Mucosa of descending colon (tissue), 3 donors: ENCODE results near the gene ADCY10. TPM values are rescaled to one million over a fixed set of nuclear protein-coding genes. Genes with fewer than 3 reads are reported as not detected.
"Not testable (repeated sequence)": the region's sequence is repeated elsewhere in the genome, so short reads cannot be mapped to it uniquely, and the experiment has no call there.

Experiments
- ATAC-seq: fragments of 200-7000 bp; cut with Tn5 transposase; one replicate; pipeline ENCODE4 v1.9.1; 2020; ENCODE audit warnings: mild to moderate bottlenecking, moderate library complexity
- DNase-seq, 3 donors: peaks; one replicate each; pipeline ENCODE4 v3.0.0-alpha.2; 2020
- H3K36me3 ChIP-seq: fragments of 200-600 bp; one replicate; pipeline ENCODE4 v1.8.0; 2021; ENCODE audit warnings: low read depth, mild to moderate bottlenecking
- H3K4me1 ChIP-seq: fragments of 200-600 bp; one replicate; pipeline ENCODE4 v1.8.0; 2021; ENCODE audit warnings: low read depth, mild to moderate bottlenecking
- H3K4me3 ChIP-seq: fragments of 200-600 bp; one replicate; pipeline ENCODE4 v1.8.0; 2021; ENCODE audit warnings: mild to moderate bottlenecking
- H3K9me3 ChIP-seq: fragments of 200-600 bp; one replicate; pipeline ENCODE4 v1.8.0; 2021; ENCODE audit warnings: mild to moderate bottlenecking
- intact Hi-C, 2 donors: fragments of 100-400 bp; cut with DNase I in 1 of 2; cut with micrococcal nuclease in 1 of 2; formaldehyde crosslinking; loops; one replicate each; pipeline versions ENCODE4 v1.11.0 to v1.11.1; 2022; cut with DNase I, micrococcal nuclease
- total RNA-seq, 3 donors: library from RNA; stranded (reverse); fragmentation: NEBNext Ultra II Directional in 2 of 3; extraction: Animal tissue kit (Norgen Biotek cat#: 25700) in 2 of 3; gene quantifications; one replicate each; pipeline versions ENCODE4 v1.2.1 to v1.2.4, GENCODE V29; 2021 to 2023
- TF ChIP-seq, protein P1 (sequence below): fragments of 200-600 bp; IDR thresholded peaks from one replicate; pipeline ENCODE4 v1.8.0; 2022; ENCODE audit warnings: antibody characterized with exemption, mild to moderate bottlenecking
- donor health status: DM: no; HTN: no; CAD: no; lungs with moderate emphysema.
- donor health status: DM: no; HTN: no; CAD: no.
- donor health status: DM: no; HTN: yes; CAD: no.

The ADCY10 gene
- total RNA-seq, 3 donors from 2014 or later = 0.07 to 0.49 (median 0.28) TPM

DNA sequence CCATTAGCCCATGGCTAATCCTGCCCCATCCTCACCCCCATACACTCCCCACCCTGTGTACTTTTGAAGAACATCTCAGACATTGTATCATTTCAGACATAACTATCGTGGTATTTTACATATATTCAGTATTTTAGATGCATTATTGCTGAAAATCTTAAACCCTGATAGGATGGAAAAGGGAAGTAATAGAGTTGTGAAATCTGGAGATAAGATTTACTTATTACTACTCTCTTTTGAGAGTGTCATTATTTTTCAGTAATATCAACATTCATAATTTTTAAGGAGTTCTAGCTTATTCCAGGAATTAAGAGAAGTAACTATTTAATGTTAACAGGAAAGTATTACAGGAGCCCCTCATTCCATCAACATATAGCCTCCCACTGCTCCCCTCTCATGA lies 34.4 kb downstream of the ADCY10 start:
- H3K36me3 ChIP-seq = no peaks in the 10 kb centered on the region
- ATAC-seq (no peak), DNase-seq (no peak)
- no peaks in the 10 kb centered on the region for H3K4me1 ChIP-seq
- no peaks in the 10 kb centered on the region for H3K9me3 ChIP-seq
- H3K4me3 ChIP-seq = no peak overlapping the region
- intact Hi-C loops = no loop called here
- TF ChIP-seq, protein P1, sequence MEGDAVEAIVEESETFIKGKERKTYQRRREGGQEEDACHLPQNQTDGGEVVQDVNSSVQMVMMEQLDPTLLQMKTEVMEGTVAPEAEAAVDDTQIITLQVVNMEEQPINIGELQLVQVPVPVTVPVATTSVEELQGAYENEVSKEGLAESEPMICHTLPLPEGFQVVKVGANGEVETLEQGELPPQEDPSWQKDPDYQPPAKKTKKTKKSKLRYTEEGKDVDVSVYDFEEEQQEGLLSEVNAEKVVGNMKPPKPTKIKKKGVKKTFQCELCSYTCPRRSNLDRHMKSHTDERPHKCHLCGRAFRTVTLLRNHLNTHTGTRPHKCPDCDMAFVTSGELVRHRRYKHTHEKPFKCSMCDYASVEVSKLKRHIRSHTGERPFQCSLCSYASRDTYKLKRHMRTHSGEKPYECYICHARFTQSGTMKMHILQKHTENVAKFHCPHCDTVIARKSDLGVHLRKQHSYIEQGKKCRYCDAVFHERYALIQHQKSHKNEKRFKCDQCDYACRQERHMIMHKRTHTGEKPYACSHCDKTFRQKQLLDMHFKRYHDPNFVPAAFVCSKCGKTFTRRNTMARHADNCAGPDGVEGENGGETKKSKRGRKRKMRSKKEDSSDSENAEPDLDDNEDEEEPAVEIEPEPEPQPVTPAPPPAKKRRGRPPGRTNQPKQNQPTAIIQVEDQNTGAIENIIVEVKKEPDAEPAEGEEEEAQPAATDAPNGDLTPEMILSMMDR = no peak

GRCh38 chr1:167878372-167879160 lies 35.4 kb downstream of the ADCY10 start:
- H3K9me3 ChIP-seq = no peaks in the 10 kb centered on the region
- intact Hi-C loops = no loop called here

DNA sequence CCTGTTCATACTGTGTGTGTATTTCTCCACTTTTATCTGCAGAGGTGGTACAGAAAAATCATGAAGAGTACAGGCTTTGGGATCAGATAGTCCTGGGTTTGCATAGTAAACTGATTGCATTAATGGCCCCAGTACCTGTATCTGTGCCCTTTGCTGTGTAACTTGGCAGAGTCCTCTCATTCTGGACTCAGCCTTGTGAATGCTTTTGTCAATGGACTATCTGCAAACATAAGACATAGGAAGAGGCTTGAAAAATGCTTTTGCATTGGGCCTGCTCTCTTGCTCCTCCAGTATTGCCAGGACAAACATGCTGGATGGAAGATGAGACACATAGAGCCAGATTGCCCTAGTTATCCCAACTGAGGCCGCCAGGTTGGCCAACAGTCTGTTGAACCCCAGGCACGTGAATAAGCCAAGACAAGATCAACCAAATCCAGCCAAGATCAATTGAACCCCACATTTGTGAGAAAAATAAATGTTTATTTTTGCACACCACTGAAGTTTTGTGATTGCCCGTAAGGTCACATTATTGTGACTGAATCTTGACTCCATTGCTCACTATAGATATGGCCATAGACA lies 37.2 kb downstream of the ADCY10 start:
- no peaks in the 10 kb centered on the region for H3K9me3 ChIP-seq
- TF ChIP-seq, protein P1 = no peak
- ATAC-seq = no peak
- no peaks in the 10 kb centered on the region for H3K36me3 ChIP-seq
- H3K4me3 ChIP-seq = no peak overlapping the region
- intact Hi-C loops = no loop called here
- H3K4me1 ChIP-seq = no peaks in the 10 kb centered on the region
- no peak for DNase-seq

More at GRCh38 chr1:167878372-167879160, 35.4 kb downstream of the ADCY10 start:
- no peak for DNase-seq
- TF ChIP-seq, protein P1 = no peak
- no peaks in the 10 kb centered on the region for H3K4me1 ChIP-seq
- no peak for ATAC-seq
- H3K4me3 ChIP-seq = no peak overlapping the region
- no peaks in the 10 kb centered on the region for H3K36me3 ChIP-seq

GRCh38 chr1:167871331-167871730 lies 42.6 kb downstream of the ADCY10 start:
- Histone ChIP-seq H3K4me3 (no peak overlapping the region), H3K9me3 (no peaks in the 10 kb centered on the region), H3K36me3 (no peaks in the 10 kb centered on the region), H3K4me1 (no peaks in the 10 kb centered on the region)
- intact Hi-C loops = no loop called here
- DNase-seq (no peak), ATAC-seq (no peak)
- TF ChIP-seq, protein P1 = no peak

GRCh38 chr1:167869157-167870001 lies 44.6 kb downstream of the ADCY10 start:
- H3K4me1 ChIP-seq, H3K36me3 ChIP-seq, H3K4me3 ChIP-seq, DNase-seq, intact Hi-C loops, ATAC-seq, H3K9me3 ChIP-seq: not testable (repeated sequence)

GRCh38 chr1:167866739-167867414 lies 47.1 kb downstream of the ADCY10 start:
- H3K4me1 ChIP-seq, H3K9me3 ChIP-seq, H3K4me3 ChIP-seq, ATAC-seq, DNase-seq, H3K36me3 ChIP-seq, intact Hi-C loops: not testable (repeated sequence)

DNA sequence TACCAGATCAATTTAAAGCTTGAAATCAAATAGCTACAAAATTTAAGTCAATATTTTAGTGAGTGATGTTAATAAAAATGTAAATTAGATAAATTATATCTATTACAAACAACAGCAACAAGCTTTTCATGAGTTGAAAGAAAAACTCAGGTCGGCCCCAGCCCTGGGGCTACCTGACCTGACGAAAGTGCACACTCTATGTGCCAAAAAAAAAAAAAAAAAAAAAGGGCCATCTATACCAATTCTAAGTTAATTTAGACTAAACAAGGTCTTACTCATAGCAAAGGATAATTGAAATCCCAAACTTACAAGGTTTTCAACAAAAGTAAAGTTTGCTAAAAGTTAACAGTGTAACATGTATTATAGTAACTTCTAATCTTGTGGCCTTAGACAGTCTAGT lies 47.6 kb downstream of the ADCY10 start:
- intact Hi-C loops, ATAC-seq, H3K4me3 ChIP-seq, H3K36me3 ChIP-seq, H3K4me1 ChIP-seq, H3K9me3 ChIP-seq, DNase-seq: not testable (repeated sequence)

DNA sequence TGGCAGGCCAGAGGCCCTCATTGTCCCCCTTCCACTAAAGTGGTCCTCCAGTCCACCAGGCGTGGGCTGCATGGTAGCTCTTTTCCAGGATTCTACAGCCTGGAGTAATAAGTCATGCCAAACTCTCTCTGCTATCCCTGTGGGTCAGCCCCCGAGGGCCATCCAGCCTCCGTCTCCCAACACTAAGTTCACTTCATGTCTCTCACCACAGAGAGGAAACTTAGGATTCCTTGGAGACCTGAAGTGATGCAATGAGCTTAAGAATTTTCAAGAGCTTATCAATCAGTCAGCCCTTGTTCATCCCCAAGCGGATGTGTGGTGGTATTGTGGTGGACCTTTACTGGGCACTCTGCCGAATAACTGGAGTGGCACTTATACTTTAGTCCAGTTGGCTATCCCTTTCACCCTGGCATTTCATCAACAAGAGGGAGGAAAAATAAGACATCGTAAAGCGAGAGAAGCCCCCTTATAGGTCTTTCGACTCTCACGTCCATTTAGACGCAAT lies 48.1 kb downstream of the ADCY10 start:
- DNase-seq, ATAC-seq, intact Hi-C loops, H3K36me3 ChIP-seq, H3K4me3 ChIP-seq, H3K9me3 ChIP-seq, H3K4me1 ChIP-seq: not testable (repeated sequence)

DNA sequence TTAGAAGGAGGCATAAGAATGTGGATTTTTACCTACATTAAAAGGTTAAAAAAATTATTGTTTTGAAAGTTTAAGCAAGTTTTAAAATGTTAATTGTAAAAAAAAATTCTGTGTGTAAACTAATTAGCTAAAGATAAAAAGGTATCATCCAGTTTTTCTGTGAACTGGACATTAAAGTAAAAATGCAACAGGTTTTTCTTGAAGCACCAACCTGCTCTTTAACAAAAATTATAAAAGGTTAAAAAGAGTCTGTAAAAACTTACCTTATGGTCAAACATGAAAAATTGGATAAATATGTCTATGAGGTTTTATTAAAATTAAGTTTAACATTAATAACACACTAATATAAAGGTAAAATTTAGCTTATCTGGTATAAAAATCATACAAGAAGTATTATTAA lies 48.7 kb downstream of the ADCY10 start:
- H3K4me1 ChIP-seq, H3K9me3 ChIP-seq, H3K36me3 ChIP-seq, ATAC-seq, H3K4me3 ChIP-seq, intact Hi-C loops, DNase-seq: not testable (repeated sequence)
